Measurements from ENCODE around the gene PPP2R2C.

PPP2R2C gene

DNA sequence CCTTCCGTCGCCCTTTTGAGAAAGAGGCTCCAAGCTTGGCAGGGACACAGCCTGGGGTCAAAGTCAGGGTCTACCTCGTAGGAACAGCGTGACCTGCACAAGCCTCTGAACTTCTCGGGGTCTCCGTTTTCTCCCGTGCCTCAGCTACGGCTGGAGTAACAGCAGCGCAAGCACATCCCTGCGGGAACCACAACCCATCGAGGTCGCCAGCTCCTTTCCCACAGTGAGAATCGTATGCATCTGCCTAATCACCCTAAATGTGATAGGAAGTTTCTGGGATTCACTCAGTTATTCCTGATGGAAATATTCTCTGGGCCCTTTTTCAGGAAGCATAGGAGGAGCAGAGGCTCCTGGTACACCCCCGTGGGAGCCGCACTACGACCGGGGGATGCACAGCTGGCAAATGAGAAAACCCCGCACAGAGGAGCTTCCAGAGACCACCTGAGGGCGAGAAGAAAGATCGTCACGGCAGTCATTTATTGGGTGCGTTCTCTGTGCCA is 24.7 kb downstream of the PPP2R2C start:
- no peak for DNase-seq (ENCODE audit: low read depth)

DNA sequence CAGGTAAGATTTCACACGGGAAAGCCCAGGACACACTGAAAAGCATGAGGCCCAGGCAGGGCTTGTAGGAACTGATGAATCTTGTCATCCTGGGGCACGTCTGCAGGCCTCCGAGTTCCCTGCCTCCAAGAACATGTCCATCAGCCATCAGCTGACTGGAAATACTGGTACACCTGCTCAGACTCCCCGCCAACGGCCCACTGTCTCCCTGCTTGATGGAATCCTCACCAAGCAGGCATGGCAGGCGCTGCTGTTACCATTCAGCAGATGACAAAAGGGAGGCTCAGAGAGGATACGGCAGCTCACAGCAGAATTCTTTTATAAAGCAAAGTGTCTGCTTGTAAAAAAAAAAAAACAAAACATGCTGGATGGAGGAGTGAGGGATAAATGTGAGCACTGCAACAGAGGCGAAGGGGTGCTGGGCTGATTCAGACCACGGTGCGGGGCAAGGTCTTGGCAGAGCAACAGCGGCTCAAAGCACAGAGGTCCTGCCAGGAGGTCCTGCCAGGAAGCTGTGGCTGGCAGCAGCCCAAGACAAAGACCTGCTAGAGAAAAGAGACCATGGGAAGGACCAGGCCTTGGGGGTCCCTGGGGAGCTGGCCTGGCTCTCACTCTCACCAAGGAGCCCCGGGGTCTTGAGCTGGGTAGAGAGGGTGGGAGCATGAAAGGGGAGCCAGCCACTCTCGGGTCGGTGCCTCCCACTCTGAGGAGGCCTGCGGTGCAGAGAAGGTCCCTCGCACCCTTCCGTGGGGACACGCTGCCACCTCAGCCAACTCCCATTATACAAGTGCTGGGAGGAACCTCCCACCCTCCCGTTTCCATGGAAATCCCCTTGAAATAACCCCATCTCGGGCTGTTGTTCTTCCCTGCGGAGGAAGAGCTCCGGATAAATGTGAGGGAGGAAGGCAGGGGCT is 25.6 kb downstream of the PPP2R2C start:
- no peak for DNase-seq (ENCODE audit: low read depth)

- no peak for DNase-seq (ENCODE audit: low read depth)
Observed at GRCh38 chr4:6446130-6446482, 26.3 kb downstream of the PPP2R2C start.

- DNase-seq (ENCODE audit: low read depth): no peak
Observed at GRCh38 chr4:6445403-6446129, 26.8 kb downstream of the PPP2R2C start.

DNA sequence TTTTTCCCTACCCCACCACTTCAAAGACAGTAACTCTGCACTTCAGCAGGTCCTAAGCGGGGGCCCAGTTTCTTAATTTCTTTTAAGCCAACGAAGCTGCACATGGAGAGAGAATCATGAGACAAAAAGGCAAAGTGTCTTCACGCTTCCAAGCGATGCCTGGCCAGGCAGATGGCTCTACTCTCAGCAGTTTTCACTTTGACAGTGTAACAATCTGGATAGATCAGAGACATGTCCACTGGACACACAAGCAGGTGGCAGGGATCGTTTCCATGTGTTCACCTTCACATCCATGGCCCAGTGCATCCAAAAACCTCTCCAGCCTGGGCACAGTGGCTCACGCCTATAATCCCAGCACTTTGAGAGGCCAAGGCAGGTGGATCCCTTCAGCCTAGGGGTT is 27.8 kb downstream of the PPP2R2C start:
- no peak for DNase-seq (ENCODE audit: low read depth)

DNA sequence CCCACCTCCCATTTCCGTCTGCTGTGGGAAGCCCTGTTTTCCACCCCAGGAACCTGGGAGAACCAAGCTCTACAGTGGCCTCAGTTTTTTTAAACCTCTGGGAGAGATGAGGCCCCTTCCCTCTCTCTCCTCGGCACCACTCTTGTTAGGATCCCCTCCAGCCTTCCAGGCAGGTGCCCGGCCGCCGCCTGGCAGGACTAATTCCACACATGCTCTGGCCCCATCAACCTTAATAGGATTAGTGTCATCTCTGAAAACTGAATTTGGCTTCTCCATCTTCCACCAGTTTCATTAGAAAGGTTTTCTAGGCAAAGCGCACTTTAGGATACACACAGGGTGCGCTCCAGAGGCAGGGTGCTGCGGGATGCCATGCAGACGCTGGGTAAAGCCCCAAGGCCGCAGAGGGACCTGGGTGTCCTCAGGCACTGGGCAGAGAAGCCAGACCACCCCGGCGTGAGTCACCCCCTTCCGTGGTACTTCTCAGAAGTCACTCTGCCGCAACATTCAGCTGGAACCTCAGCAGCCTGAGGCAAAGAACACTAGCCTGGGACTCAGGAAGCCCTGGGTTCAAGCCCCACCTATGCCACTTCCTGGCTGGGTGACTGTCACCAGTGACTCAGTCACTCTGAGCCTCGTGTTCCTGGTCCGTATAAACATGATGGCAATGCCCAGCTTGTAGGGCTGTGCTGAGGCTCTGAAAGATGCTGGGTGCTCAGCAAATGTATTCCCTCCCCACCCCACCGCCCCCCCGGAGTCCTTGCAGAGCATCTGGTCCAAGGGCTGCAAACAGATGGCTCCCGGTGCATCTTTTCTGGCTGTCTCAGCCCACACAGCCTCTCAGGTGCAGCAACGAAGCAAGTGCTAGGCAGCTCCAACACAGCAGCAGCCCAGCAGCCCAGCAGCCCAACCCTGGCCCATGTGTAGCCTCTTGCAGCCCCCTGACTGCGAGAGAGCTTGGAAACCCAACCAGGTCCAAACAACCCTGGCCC is 29.1 kb downstream of the PPP2R2C start:
- DNase-seq (ENCODE audit: low read depth): no peak

GRCh38 chr4:6442555-6442954 is 29.9 kb downstream of the PPP2R2C start:
- DNase-seq (ENCODE audit: low read depth): no peak

GRCh38 chr4:6441758-6442157 is 30.7 kb downstream of the PPP2R2C start:
- DNase-seq (ENCODE audit: low read depth): no peak

DNA sequence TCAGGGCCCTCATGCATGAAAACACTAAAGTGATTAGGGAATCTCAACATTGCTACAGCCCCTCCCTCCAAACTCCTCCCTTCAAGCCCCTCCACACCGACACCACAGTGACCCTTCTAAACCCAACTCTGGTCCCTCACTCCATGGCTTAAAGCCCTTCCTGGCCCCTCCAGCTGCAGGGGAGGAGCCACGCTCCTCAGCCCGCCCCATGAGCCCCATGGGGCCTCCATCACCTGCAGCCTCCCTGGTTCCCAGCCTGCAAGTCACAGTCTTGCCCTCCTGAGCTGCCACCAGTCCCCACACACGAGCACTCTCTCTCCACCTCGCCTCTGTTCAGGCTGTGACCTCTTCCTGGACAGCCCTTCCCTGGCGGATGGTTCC is 31.2 kb downstream of the PPP2R2C start:
- DNase-seq (ENCODE audit: low read depth): no peak

- no peak for DNase-seq (ENCODE audit: low read depth)
Observed at GRCh38 chr4:6440506-6441201, 31.8 kb downstream of the PPP2R2C start.

DNA sequence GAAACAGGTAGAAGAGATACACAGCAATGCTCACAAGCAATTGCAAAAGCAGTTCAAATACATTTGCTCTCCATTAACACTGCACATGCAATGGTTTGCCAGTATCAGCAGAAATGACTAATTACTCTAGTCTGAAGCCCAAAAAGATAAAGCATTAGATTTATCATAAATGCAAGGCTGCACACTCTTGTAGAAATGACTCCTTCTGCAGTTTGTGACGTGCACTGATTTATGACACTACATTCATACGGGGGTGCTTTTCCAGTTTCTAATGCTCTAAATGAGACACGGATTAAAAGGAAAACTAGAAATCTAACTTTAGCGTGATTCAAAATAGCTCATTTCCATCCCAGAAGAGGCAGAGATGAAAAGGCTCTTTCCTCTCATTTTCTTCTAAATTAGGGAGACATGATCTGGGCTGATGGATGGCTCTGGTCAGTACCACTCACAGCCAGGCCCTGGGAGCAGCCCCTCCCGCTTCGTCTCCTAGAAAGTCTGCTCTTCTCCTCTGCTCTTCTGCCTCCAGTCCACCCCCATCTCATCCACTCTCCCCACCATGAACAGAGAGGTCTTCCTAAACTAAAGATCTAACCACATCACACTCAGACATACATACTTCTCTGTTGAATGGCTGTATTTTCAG is 33.2 kb downstream of the PPP2R2C start:
- peak; percentile 25 for DNase-seq (ENCODE audit: low read depth)

DNA sequence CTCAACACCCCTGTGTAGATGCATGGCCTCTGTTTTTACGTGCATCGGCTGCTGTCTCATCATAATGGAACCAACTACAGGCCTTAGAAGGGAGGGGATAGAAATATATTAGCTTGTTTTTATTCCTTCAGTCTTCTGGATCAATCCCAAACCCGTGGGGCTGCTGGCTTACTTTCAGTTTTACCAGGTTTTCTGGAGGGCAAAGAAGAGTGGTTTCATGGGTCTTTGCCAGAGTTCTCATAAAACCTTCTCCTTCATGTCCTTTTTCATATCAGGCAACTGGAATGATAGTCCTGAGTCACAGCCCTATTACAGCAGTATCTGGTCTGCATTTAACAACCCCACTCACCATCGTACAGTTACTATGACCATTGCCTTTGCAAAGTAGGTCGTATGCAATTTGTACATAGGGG is 34.6 kb downstream of the PPP2R2C start:
- peak; percentile 29 for DNase-seq (ENCODE audit: low read depth)

GRCh38 chr4:6435010-6435409 is 37.4 kb downstream of the PPP2R2C start:
- DNase-seq (ENCODE audit: low read depth): peak; percentile 1

GRCh38 chr4:6430927-6431326 is 41.5 kb downstream of the PPP2R2C start:
- DNase-seq (ENCODE audit: low read depth): no peak

GRCh38 chr4:6427439-6428090 is 44.8 kb downstream of the PPP2R2C start:
- DNase-seq (ENCODE audit: low read depth): no peak

GRCh38 chr4:6426571-6427438 is 45.6 kb downstream of the PPP2R2C start:
- no peak for DNase-seq (ENCODE audit: low read depth)

- no peak for DNase-seq (ENCODE audit: low read depth)
Observed at GRCh38 chr4:6425911-6426310, 46.5 kb downstream of the PPP2R2C start.

DNA sequence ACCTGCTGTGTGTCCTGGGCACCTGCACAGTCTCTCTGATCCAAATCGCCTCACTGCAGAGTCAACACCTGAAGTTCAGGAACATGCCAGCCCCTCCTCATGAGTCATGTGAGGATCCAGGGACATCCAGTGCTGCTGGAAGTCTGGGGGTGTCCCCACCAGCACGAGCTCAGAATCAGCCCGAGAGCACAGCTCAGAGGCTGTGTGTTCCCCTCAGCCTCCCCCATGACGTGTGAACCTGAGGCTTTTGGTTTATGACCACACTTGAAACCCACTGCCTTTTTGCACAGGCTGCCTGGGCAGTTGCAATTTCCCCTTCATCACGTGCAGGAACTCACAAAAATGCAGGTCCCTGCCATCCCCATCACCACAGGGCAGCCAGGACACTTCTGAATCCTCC is 47.1 kb downstream of the PPP2R2C start:
- no peak for DNase-seq (ENCODE audit: low read depth)

- no peak for DNase-seq (ENCODE audit: low read depth)
Observed at GRCh38 chr4:6424425-6424824, 48.0 kb downstream of the PPP2R2C start.

All from amniotic epithelial cell (primary cell).